Cerebellar cortex (tissue), 1 donor: ENCODE data around the gene COL12A1.

ENCODE experiments used
- DNase-seq: peaks from one replicate; pipeline ENCODE4 v3.0.0-alpha.2; 2015; ENCODE audit warnings: low spot score

The COL12A1 gene

DNA sequence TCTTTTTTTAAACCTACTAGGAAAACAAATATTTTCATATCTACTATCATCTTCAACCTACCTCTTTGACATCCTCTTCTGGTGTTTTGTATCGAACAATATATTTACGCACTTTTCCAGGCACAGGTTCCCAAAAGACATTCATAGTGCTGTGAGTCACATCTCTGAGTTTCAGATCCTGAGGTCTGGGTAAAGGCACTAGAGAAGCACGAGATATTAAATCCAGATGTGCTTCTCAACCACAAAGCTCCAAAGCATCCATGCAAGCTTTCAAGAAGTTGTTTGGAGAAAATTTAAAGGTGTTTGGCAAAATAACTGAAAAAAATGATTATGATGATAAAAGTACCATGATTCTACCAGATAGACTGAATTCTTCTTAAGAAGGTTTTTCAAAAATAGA is 62.7 kb downstream of the COL12A1 start:
- DNase-seq, result no peak

GRCh38 chr6:75142721-75143120 is 63.1 kb downstream of the COL12A1 start:
- no peak for DNase-seq

DNA sequence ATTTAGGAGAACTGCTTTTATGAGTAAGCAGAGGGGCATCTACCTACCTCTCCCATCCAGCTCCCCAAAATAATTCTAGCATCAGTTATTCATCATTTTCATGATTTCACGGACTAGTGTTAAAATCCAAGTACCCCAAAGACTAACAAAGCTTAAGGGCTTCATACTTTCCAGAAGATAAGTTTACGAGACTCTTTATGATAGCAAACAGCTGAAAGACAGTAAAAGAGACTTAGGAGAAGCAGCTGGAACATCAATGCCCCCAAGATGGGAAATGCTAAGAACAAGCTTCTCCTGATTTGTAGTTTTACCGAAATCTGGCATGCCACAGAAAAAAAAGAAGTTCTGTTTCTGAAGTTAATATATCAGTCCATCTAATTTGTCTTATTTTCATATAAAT is 70.0 kb downstream of the COL12A1 start:
- DNase-seq, result no peak

GRCh38 chr6:75135450-75135849 is 70.4 kb downstream of the COL12A1 start:
- DNase-seq, result no peak

DNA sequence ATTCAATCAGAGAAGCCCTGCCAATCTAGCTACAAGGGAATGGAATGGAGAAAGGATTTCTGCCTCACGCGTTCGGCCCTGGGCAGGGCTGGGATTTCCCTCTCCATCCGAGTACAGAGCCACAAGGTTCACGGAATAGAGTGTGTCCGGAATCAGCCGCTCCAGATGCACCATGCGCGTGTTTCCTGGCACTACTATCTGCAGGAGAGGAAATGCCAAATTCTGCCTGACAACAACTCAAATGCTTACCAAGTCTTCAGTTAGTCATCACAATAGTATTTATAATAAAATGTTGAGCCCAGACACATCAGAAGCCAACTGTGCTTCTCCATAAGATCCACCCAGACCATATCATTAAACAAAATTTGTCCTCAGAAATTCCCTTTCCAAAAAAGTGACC is 75.1 kb downstream of the COL12A1 start:
- DNase-seq, result no peak

GRCh38 chr6:75128878-75129570 is 76.8 kb downstream of the COL12A1 start:
- no peak for DNase-seq

- DNase-seq, result no peak
Observed at GRCh38 chr6:75126518-75126917, 79.3 kb downstream of the COL12A1 start.

- DNase-seq, result no peak
Observed at GRCh38 chr6:75124983-75125382, 80.9 kb downstream of the COL12A1 start.

DNA sequence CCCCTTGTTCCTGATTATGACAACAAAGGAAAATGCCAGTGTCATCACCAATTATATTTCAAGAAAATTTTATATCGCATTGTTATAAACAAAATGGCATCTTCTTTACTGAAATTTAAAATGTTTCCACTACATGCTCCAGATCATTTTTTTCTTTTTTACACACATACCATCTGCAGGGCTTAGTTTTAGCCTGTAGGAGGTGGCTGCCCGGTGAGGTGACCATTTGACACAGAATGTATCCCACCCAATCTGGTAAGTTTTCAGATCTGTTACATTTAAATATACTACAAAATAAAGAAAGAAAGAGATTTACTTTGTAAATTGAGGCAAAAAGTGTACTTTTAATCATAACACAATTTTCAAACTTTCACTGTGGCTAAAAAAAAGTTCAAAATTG is 81.8 kb downstream of the COL12A1 start:
- no peak for DNase-seq

GRCh38 chr6:75118925-75119515 is 86.8 kb downstream of the COL12A1 start:
- no peak for DNase-seq

DNA sequence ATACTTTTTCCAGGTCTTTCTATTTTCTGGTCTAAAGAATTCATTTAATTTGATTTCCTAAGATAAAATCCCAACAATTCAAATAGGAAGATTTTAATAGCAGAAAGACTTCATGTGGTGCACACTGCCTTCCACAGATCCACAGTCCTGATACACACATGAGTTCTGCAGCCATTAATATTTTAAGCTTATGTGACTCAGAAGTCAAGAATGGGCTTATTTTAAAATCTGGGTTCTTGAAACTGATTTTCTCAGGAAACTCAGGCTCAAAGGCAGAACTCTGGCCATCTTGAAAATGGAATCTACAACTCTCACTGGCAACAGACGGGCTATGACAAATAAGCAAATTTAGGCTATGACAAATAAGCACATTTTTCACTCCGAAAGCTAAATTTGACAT is 88.2 kb downstream of the COL12A1 start:
- no peak for DNase-seq

DNA sequence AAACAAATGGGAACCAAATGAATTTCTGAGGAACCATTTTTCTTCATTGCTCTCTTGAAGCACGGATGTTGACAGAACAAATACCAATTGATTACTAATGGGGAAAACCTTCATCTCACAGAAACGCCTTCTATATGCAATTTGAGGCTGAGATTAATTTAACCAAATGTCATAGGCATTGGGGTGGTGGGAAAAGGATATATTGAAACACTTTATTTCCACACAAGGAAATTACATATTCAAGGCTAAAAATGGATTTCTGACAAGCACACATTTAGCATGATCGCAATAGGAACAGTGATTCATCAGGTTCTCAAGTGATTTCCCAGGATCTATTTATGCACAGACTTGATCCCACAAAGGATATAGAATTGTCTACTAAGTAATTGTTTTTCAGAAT is 88.9 kb downstream of the COL12A1 start:
- no peak for DNase-seq

DNA sequence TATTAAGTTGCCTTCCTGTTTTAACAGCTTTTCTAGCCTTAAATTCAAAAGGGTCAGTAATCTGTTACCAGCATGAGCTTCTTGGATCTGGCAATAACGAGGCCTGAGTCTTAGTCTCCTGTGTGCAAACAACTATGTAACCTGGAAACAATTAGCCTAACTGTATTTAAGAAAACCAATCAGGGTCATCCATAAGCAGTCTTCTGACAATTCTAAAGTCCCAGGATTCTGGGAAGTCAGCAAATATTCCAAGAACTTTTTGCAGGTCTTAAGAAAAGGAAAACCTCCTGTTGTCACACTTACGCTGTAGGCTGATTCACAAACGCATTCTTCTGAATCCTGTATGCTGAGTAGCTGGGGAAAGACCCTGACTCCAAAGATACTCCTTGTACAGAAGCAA is 90.4 kb downstream of the COL12A1 start:
- DNase-seq, result no peak

DNA sequence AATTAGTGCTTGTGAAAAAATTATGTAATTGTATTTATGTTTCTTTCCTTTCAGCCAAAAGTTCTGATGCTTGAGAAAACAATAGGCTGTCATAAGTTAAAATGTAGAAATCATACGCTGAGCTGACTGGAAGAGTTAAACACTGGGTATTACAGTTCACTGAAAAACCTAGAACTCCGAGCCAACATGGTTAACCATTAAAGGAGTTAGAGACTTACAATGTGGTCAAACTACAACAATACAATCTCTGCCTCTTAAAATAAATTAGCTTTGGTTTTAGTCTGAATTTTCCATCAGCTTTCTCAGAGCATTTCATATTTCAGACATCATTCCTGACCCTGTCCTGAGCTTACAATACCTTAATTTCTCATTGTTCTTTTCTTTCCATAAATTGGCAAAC is 91.0 kb downstream of the COL12A1 start:
- no peak for DNase-seq

DNA sequence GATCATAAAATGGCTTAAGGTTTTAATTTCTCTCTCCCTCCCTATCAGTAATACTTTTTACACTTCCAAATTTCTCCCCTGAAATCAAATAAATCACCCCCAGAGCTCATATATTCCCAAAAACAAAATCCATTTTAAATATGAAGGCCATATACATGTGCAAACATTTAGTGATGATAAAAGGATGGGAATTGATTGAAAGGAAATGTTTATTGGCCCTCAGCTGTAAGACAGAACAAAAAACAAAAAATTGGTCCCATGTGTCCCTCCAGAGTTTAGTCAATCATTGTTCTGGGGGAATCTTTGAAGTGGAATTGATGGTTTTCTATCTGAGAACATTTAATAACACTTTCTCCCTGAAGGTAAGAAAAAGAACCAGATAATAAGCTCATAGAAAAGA is 91.7 kb downstream of the COL12A1 start:
- no peak for DNase-seq

GRCh38 chr6:75113446-75113845 is 92.4 kb downstream of the COL12A1 start:
- no peak for DNase-seq

- no peak for DNase-seq
Observed at GRCh38 chr6:75109765-75110164, 96.1 kb downstream of the COL12A1 start.

DNA sequence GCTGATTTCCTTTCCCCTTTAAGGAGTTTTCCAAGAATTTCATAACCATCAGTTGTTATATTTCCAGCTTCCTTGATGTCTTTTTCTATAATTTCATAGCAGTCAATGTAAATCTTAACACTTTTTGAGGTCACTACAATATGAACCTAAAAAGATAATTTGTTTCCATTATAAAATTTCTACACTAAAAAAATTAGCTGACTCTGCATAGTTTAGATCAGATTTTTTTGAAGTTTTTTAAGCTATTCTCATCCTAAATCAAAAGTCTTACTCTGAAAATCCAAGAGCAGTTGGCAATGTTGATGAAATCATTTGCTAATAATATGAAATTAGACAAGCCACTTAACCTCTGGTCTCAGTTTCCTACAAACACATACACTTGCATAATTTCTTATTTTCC is 96.8 kb downstream of the COL12A1 start:
- no peak for DNase-seq

- no peak for DNase-seq
Observed at GRCh38 chr6:75108333-75108974, 97.4 kb downstream of the COL12A1 start.

GRCh38 chr6:75107913-75108312 is 97.9 kb downstream of the COL12A1 start:
- no peak for DNase-seq

GRCh38 chr6:75106426-75106825 is 99.4 kb downstream of the COL12A1 start:
- DNase-seq, result no peak

- DNase-seq, result no peak
Observed at GRCh38 chr6:75103431-75103830, 102.4 kb downstream of the COL12A1 start.

DNA sequence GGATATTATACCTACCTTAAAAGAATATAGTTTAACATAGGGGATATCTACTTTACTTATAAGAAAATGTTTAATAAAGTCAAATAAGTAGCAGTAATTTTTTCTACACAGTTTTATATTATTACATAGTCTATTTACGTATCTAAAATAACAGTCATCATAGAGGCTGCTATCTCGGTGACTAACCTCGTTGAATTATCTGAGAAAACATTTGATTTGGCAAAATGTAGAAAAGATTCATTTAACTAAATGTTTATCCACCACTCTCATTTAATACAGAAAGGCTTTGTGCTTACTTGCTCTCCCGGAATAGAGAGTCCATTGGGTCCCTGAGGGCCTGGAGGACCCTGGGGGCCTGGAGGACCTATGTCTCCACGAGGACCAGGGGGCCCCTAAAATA is 103.6 kb downstream of the COL12A1 start:
- DNase-seq, result no peak

GRCh38 chr6:75101896-75102295 is 104.0 kb downstream of the COL12A1 start:
- DNase-seq, result no peak
